ENCODE data around the gene TMEM158.

Gene TMEM158

GRCh38 chr3:45226206-45226915 is at the start of gene TMEM158:
Gene TMEM158, minus strand, starts transcription at chr3:45226287. Its CDS starts 260 bp downstream, at chr3:45226027.
- no peak for TF ChIP-seq CTCF (IDR thresholded peaks at IDR 0.05; ENCODE audit: low read depth, low read length, missing control alignments)
- peak within 1 kb of the TSS; percentile 40 for H3K4me3 ChIP-seq (ENCODE audit: low read depth, low read length)
- DNase-seq (ENCODE audit: low read depth): no peak

- no peak for TF ChIP-seq CTCF (IDR thresholded peaks at IDR 0.05; ENCODE audit: low read depth, low read length, missing control alignments)
- no peak for DNase-seq (ENCODE audit: low read depth)
- H3K4me3 ChIP-seq (ENCODE audit: low read depth, low read length): no peak overlapping the region
These were observed 49.1 kb upstream of the TMEM158 start for GRCh38 chr3:45275006-45275704.

- DNase-seq (ENCODE audit: low read depth): no peak
- TF ChIP-seq CTCF (IDR thresholded peaks at IDR 0.05; ENCODE audit: low read depth, low read length, missing control alignments): no peak
- H3K4me3 ChIP-seq (ENCODE audit: low read depth, low read length): no peak overlapping the region
These were observed 47.8 kb upstream of the TMEM158 start for GRCh38 chr3:45273681-45274515.

- DNase-seq (ENCODE audit: low read depth): no peak
- no peak for TF ChIP-seq CTCF (IDR thresholded peaks at IDR 0.05; ENCODE audit: low read depth, low read length, missing control alignments)
- H3K4me3 ChIP-seq (ENCODE audit: low read depth, low read length): no peak overlapping the region
These were observed 46.9 kb upstream of the TMEM158 start for GRCh38 chr3:45272828-45273470.

GRCh38 chr3:45272032-45272810 is 46.1 kb upstream of the TMEM158 start:
- H3K4me3 ChIP-seq (ENCODE audit: low read depth, low read length): no peak overlapping the region
- TF ChIP-seq CTCF (IDR thresholded peaks at IDR 0.05; ENCODE audit: low read depth, low read length, missing control alignments): no peak
- no peak for DNase-seq (ENCODE audit: low read depth)

- no peak for TF ChIP-seq CTCF (IDR thresholded peaks at IDR 0.05; ENCODE audit: low read depth, low read length, missing control alignments)
- DNase-seq (ENCODE audit: low read depth): no peak
- no peak overlapping the region for H3K4me3 ChIP-seq (ENCODE audit: low read depth, low read length)
These were observed 43.9 kb upstream of the TMEM158 start for GRCh38 chr3:45269952-45270351.
